ENCODE results near the gene GFER.
"Not testable (repeated sequence)": the region's sequence is repeated elsewhere in the genome, so short reads cannot be mapped to it uniquely, and the experiment has no call there.

GFER gene

GRCh38 chr16:2006317-2006716, 22.3 kb downstream of the GFER start:
- DNase-seq, result no peak

GRCh38 chr16:2007081-2007836, 23.3 kb downstream of the GFER start:
- DNase-seq, result no peak

GRCh38 chr16:2008009-2008526, 24.1 kb downstream of the GFER start:
- peak in 2 of 5 experiments; percentile 26 to 49 for DNase-seq

- DNase-seq, result peak in 2 of 5 experiments; percentile 28 to 43
These were observed 24.7 kb downstream of the GFER start for GRCh38 chr16:2008631-2009163.

GRCh38 chr16:2009164-2009711, 25.2 kb downstream of the GFER start:
- peak in 1 of 5 experiments; percentile 52 for DNase-seq

GRCh38 chr16:2009791-2010510, 26.0 kb downstream of the GFER start, which contains the start of gene ZNF598:
ZNF598 (minus strand) TSS chr16:2009821.
- peak; percentile 56 to 88 (median 70) for DNase-seq

GRCh38 chr16:2011726-2012125, 27.7 kb downstream of the GFER start:
- not testable (repeated sequence) for DNase-seq

GRCh38 chr16:2013527-2013926, 29.5 kb downstream of the GFER start:
- no peak for DNase-seq

- no peak for DNase-seq
These were observed 31.3 kb downstream of the GFER start for GRCh38 chr16:2015117-2015946.

- no peak for DNase-seq
These were observed 31.9 kb downstream of the GFER start for GRCh38 chr16:2015947-2016208.

- no peak for DNase-seq
These were observed 32.5 kb downstream of the GFER start for GRCh38 chr16:2016407-2016922.

- peak in 1 of 5 experiments; percentile 11 for DNase-seq
These were observed 35.5 kb downstream of the GFER start, which contains the start of gene NPW for GRCh38 chr16:2019518-2019920. NPW (plus strand) TSS chr16:2019785.

GRCh38 chr16:2019921-2020831, 36.2 kb downstream of the GFER start:
- peak in 1 of 5 experiments; percentile 13 for DNase-seq

GRCh38 chr16:2022723-2023091, 38.7 kb downstream of the GFER start:
- DNase-seq, result no peak

GRCh38 chr16:2023092-2024031, 39.4 kb downstream of the GFER start:
- DNase-seq, result peak; percentile 86 to 98 (median 91)

- DNase-seq, result no peak
These were observed 40.0 kb downstream of the GFER start for GRCh38 chr16:2024032-2024420.

GRCh38 chr16:2025251-2025650, 41.3 kb downstream of the GFER start:
- no peak for DNase-seq

GRCh38 chr16:2025878-2026460, 42.0 kb downstream of the GFER start:
- DNase-seq, result no peak

GRCh38 chr16:2026461-2027023, 42.5 kb downstream of the GFER start, which contains the start of gene NHERF2:
NHERF2 (plus strand) TSS chr16:2026902; CDS start chr16:2027006, 104 bp downstream.
- peak in 2 of 5 experiments; percentile 27 to 42 for DNase-seq

Data from T-helper 2 cell (primary cell).